ENCODE data around the gene DMP1.
"Not testable (repeated sequence)": the region's sequence is repeated elsewhere in the genome, so short reads cannot be mapped to it uniquely, and the experiment has no call there.

Gene DMP1

DNA sequence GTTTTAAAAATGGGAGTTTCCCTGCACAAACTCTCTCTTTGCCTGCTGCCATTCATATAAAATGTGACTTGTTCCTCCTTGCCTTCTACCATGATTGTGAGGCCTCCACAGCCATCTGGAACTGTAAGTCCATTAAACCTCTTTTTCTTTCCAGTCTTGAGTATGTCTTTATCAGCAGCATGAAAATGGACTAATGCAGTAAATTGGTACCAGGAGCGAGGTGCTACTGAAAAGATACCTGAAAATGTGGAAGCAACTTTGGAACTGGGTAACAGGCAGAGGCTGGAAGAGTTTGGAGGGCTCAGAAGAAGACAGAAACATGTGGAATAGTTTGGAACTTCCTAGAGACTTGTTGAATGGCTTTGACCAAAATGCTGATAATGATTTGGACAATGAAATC, 40.9 kb downstream of the DMP1 start:
- not testable (repeated sequence) for DNase-seq

DNA sequence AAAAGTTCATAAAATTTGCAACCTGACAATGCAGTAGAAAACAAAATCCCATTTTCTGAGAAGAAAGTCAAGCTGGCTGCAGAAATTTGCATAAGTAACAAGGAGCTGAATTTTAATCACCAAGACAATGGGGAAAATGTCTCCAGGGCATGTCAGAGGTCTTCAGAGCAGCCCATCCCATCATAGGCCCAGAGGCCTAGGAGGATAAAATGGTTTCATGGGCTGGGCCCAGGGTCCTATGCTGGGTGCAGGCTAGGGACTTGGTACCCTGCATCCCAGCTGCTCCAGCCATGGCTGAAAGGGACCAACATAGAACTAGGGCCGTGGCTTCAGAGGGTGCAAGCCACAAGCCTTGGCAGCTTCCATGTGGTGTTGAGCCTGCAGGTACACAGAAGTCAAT, 42.0 kb downstream of the DMP1 start:
- DNase-seq: not testable (repeated sequence)

DNA sequence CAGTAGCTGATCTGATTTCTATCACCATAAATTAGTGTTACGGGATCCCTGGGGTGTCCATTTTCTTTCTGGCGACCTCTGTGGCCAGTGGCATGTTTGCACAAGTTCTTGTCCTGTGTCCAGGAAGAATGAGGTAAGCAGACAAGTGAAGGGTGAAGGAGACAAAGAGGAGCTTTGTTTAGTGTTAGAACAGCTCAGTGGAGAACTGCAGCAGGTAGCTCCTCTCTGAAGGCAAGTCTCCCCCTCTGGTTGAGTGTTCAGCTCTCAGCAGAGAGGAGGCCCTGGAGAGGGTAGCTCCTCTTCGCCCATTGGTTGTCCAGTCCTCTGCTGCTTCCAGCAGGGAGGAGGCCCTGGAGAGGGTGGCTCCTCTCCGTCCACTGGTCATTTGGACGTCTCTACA, 47.2 kb downstream of the DMP1 start:
- no peak for DNase-seq

GRCh38 chr4:87697945-87698344, 47.9 kb downstream of the DMP1 start:
- DNase-seq: no peak

DNA sequence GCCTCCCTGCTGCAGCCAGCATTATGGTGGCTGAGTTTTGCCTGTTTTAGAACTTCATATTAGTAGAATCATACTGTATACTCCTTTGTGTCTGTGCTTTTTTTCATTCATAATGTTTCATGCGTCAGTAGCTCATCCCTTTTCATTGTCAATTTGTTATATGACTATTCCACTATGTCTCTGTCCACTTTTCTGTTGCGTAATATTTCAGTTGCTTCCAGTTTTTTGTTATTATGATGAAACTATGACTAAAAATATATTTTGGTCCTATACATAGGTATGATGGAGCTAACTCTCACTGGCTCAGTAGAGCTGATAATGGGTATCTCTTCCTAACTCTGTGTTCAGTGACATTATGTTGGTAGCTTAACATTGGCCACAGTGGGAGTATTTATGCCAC, 48.3 kb downstream of the DMP1 start:
- no peak for DNase-seq

GRCh38 chr4:87704001-87704400, 53.9 kb downstream of the DMP1 start:
- DNase-seq: no peak

DNA sequence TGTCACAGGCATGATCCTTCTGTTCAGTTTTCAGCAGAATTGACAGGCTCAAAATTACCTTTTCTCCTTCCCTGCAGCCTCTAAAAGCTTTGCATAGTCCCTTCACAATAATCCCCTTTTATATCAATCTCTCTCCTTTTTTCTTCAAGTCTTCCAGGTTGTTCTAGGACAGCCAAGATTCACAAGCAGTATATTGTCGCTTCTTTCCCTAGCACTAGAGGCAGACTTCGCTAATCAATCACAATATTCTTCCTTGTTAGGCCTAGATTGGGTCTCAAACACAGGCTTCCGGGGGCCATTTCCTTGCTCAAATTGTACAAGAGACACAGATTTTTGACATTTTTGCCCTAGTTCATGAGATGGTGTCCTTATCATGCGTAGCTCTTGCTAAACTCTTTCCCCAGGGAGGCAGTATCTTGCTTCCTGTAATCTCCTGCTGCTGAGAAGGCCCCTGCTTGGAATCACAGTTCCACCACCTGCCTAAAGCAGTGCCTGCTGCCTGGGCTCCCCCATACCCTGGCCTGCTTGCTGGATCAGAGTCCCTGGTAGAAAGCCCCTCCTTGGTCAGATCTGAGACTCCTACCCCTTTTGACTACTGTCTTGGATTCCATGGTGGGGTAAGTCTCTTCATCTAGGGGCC, 57.3 kb downstream of the DMP1 start:
- no peak for DNase-seq

Measured in SHP77 treated with DMSO at 0.1 percent for 48 hours (cell line).